Measurements from ENCODE around the gene DAG1. TPM values are rescaled to one million over a fixed set of nuclear protein-coding genes. Genes with fewer than 3 reads are reported as not detected.
A peak's percentile ranks its signal among the peaks of the same experiment; 100 is the strongest.
"Not testable (repeated sequence)": the region's sequence is repeated elsewhere in the genome, so short reads cannot be mapped to it uniquely, and the experiment has no call there.

Gene DAG1
- total RNA-seq, 2 donors from 2014 or later: 90.8 to 92.8 TPM

GRCh38 chr3:49465270-49466034 is 4.6 kb upstream of the DAG1 start:
- intact Hi-C loops (cut with DNase I): loop anchor here in 1 of 2 donors (1.0 to 10.0 kb wide), 2 partner anchors 36 to 301 kb away; partner anchors contain the start of genes CCDC71 and NICN1

GRCh38 chr3:49466085-49466484 is 4.0 kb upstream of the DAG1 start:
- intact Hi-C loops (cut with DNase I): loop anchor here in 1 of 2 donors (1.0 to 10.0 kb wide), 2 partner anchors 37 to 301 kb away; partner anchors contain the start of genes CCDC71 and NICN1
- no peak for DNase-seq (ENCODE audit: low spot score)

More at GRCh38 chr3:49465270-49466034, 4.6 kb upstream of the DAG1 start:
- no peak for DNase-seq (ENCODE audit: low spot score)

- DNase-seq (ENCODE audit: low spot score): peak; percentile 92
- intact Hi-C loops (cut with DNase I): loop anchor here in 1 of 2 donors (10.0 kb wide), 1 partner anchor 304 kb away; the partner anchor contains the start of gene CCDC71
These were observed 781 bp upstream of the DAG1 start for GRCh38 chr3:49469037-49469935.

- intact Hi-C loops (cut with DNase I): loop anchor here in 1 of 2 donors (1.0 kb wide), 1 partner anchor 16 kb away; no protein-coding TSS in a partner anchor
- DNase-seq (ENCODE audit: low spot score): no peak
These were observed 800 bp downstream of the DAG1 start for GRCh38 chr3:49470714-49471420.

- intact Hi-C loops (cut with DNase I): no loop called here
- DNase-seq (ENCODE audit: low spot score): no peak
These were observed 1.9 kb downstream of the DAG1 start for GRCh38 chr3:49471856-49472495.

GRCh38 chr3:49476563-49476962 is 6.5 kb downstream of the DAG1 start:
- DNase-seq (ENCODE audit: low spot score): no peak
- intact Hi-C loops (cut with DNase I): no loop called here

- intact Hi-C loops (cut with DNase I): no loop called here
- no peak for DNase-seq (ENCODE audit: low spot score)
These were observed 12.7 kb downstream of the DAG1 start for GRCh38 chr3:49482766-49483165.

- no peak for DNase-seq (ENCODE audit: low spot score)
- intact Hi-C loops (cut with DNase I): no loop called here
These were observed 14.4 kb downstream of the DAG1 start for GRCh38 chr3:49484471-49484870.

- intact Hi-C loops (cut with DNase I): no loop called here
- DNase-seq (ENCODE audit: low spot score): peak; percentile 6
These were observed 19.2 kb downstream of the DAG1 start for GRCh38 chr3:49489247-49489646.

- intact Hi-C loops (cut with DNase I): no loop called here
These were observed 22.9 kb downstream of the DAG1 start for GRCh38 chr3:49492969-49493368.

GRCh38 chr3:49493901-49494300 is 23.8 kb downstream of the DAG1 start:
- no peak for DNase-seq (ENCODE audit: low spot score)
- intact Hi-C loops (cut with DNase I): no loop called here

More at GRCh38 chr3:49492969-49493368, 22.9 kb downstream of the DAG1 start:
- no peak for DNase-seq (ENCODE audit: low spot score)

- intact Hi-C loops (cut with DNase I): no loop called here
These were observed 25.0 kb downstream of the DAG1 start for GRCh38 chr3:49495023-49495422.

GRCh38 chr3:49496845-49497244 is 26.8 kb downstream of the DAG1 start:
- DNase-seq (ENCODE audit: low spot score); intact Hi-C loops (cut with DNase I): not testable (repeated sequence)

More at GRCh38 chr3:49495023-49495422, 25.0 kb downstream of the DAG1 start:
- no peak for DNase-seq (ENCODE audit: low spot score)

GRCh38 chr3:49497606-49498005 is 27.5 kb downstream of the DAG1 start:
- DNase-seq (ENCODE audit: low spot score): no peak
- intact Hi-C loops (cut with DNase I): no loop called here

GRCh38 chr3:49498239-49498638 is 28.2 kb downstream of the DAG1 start:
- DNase-seq (ENCODE audit: low spot score): no peak
- intact Hi-C loops (cut with DNase I): no loop called here

GRCh38 chr3:49498648-49499047 is 28.6 kb downstream of the DAG1 start:
- intact Hi-C loops (cut with DNase I): no loop called here

GRCh38 chr3:49500205-49500731 is 30.2 kb downstream of the DAG1 start:
- intact Hi-C loops (cut with DNase I): no loop called here
- DNase-seq (ENCODE audit: low spot score): no peak

More at GRCh38 chr3:49498648-49499047, 28.6 kb downstream of the DAG1 start:
- no peak for DNase-seq (ENCODE audit: low spot score)
